GM18858 (cell line): Measurements from ENCODE around the gene ST3GAL3.
"Not testable (repeated sequence)": the region's sequence is repeated elsewhere in the genome, so short reads cannot be mapped to it uniquely, and the experiment has no call there.

Source experiments
- ATAC-seq: cut with Tn5 transposase; IDR thresholded peaks from one replicate; pipeline ENCODE4 v1.9.1; 2021; ENCODE audit not compliant: unreplicated experiment

ST3GAL3 gene

GRCh38 chr1:43703836-43704235 lies 3.5 kb upstream of the ST3GAL3 start:
- ATAC-seq, result no peak

GRCh38 chr1:43704838-43705237 lies 2.5 kb upstream of the ST3GAL3 start:
- ATAC-seq, result no peak

- ATAC-seq, result no peak
Observed at GRCh38 chr1:43705334-43705733, 2.0 kb upstream of the ST3GAL3 start.

- ATAC-seq, result no peak
Observed at GRCh38 chr1:43705982-43706597, 1.2 kb upstream of the ST3GAL3 start.

GRCh38 chr1:43706598-43707189 lies 642 bp upstream of the ST3GAL3 start:
- no peak for ATAC-seq

- ATAC-seq, result no peak
Observed at GRCh38 chr1:43708002-43708410, 670 bp downstream of the ST3GAL3 start.

- ATAC-seq, result no peak
Observed at GRCh38 chr1:43711049-43711448, 3.7 kb downstream of the ST3GAL3 start.

- ATAC-seq, result no peak
Observed at GRCh38 chr1:43711524-43712386, 4.4 kb downstream of the ST3GAL3 start.

GRCh38 chr1:43716559-43717281 lies 9.4 kb downstream of the ST3GAL3 start:
- no peak for ATAC-seq

- ATAC-seq, result no peak
Observed at GRCh38 chr1:43719063-43719462, 11.7 kb downstream of the ST3GAL3 start.

GRCh38 chr1:43719670-43720419 lies 12.5 kb downstream of the ST3GAL3 start:
- ATAC-seq, result not testable (repeated sequence)

- ATAC-seq, result no peak
Observed at GRCh38 chr1:43722810-43723209, 15.5 kb downstream of the ST3GAL3 start.

GRCh38 chr1:43729816-43730463 lies 22.6 kb downstream of the ST3GAL3 start:
- no peak for ATAC-seq

GRCh38 chr1:43731867-43732531 lies 24.7 kb downstream of the ST3GAL3 start:
- no peak for ATAC-seq

- no peak for ATAC-seq
Observed at GRCh38 chr1:43736819-43737218, 29.5 kb downstream of the ST3GAL3 start.

GRCh38 chr1:43742026-43742425 lies 34.7 kb downstream of the ST3GAL3 start:
- ATAC-seq, result no peak

- ATAC-seq, result no peak
Observed at GRCh38 chr1:43743206-43743605, 35.9 kb downstream of the ST3GAL3 start.

- no peak for ATAC-seq
Observed at GRCh38 chr1:43747736-43748135, 40.4 kb downstream of the ST3GAL3 start.

GRCh38 chr1:43750083-43750482 lies 42.7 kb downstream of the ST3GAL3 start:
- ATAC-seq, result no peak

- no peak for ATAC-seq
Observed at GRCh38 chr1:43753422-43753821, 46.1 kb downstream of the ST3GAL3 start.
